ENCODE results near the gene AMN. TPM values are rescaled to one million over a fixed set of nuclear protein-coding genes. Genes with fewer than 3 reads are reported as not detected.
"Not testable (repeated sequence)": the region's sequence is repeated elsewhere in the genome, so short reads cannot be mapped to it uniquely, and the experiment has no call there.

The AMN gene
- total RNA-seq, 1 experiment from 2014 or later = 0.40 TPM

- no peak for DNase-seq (ENCODE audit: low read depth)
Observed at GRCh38 chr14:102911991-102912761, 10.3 kb upstream of the AMN start.

DNA sequence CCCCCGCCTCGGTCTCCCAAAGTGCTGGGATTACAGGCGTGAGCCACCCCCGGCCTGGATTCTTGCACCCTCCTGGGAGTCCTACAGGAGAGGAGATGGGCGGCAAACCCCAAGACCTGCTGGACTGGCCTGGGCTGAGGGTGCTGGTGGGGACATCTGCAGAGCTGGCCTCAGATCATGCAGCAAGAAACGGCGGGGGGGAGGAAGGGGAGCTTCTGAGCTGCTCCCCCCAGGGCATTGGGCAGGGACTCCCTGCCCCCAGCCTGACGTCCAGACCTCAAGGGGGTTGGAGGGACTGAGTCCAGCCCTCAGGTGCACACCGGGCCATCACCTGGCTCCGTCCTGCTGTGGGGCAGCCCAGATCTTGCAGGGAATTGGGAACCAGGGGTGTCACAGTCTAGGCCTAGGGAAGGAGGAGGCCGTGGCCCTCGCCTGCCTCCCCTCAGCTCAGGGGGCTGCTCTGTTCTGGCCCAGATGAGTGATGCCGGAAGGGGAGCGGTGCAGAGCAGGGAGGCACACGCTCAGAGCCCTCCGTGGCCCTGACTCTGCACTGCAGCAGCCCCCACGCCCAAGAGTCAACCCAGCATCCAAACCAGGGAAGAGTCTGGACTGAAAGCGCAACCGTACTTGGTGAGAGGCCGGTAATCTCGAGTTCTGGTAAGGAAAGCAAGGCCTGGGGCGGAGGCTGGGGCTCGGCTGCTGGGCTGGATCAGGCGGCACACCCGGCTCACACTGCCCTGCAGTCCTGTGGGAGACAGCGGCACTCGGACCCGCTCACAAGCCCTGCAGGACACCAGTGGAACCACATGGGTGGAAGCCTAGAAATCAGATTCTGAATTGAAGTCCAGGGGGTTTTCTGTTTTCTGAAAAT, 8.9 kb upstream of the AMN start:
- DNase-seq (ENCODE audit: low read depth) = no peak

DNA sequence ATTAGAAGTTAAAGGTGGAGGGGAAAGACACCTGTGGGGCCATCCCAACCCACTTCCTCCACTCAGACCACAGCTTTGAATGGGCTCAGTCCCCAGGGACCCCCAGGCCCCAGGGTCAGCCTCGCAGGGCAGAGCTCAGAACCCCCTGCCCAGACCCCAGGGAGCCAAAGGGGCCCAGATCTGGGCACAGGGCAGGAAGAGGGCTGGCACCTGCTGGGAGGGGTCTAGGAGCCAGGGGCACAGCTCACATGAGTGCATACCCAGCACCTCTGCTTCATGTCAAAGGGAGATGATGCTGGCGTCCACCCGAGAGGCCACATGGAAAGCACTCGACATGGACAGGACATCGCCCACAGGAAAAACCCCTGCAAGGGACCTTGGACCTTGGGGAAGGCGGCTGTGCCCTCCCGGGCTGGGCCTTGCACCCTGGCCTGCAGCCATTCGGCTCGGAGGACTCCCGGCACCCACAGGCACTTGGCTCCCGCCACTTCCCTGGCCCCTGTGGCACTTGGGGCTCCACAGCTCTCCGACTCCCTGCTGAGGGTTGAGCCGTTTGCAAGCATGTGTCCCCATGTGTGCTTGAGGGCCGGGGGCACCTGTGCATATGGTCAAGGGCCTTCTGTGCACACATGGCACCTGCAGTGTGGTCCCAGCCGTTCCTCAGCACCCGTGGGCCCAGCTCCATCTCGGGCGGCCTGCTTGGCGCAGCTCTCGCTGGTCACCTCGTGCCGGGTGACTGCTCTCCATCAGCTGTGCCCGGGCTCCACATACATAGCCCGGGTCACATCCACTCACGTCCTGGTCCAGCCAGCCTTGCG, 7.8 kb upstream of the AMN start:
- DNase-seq (ENCODE audit: low read depth) = no peak

DNA sequence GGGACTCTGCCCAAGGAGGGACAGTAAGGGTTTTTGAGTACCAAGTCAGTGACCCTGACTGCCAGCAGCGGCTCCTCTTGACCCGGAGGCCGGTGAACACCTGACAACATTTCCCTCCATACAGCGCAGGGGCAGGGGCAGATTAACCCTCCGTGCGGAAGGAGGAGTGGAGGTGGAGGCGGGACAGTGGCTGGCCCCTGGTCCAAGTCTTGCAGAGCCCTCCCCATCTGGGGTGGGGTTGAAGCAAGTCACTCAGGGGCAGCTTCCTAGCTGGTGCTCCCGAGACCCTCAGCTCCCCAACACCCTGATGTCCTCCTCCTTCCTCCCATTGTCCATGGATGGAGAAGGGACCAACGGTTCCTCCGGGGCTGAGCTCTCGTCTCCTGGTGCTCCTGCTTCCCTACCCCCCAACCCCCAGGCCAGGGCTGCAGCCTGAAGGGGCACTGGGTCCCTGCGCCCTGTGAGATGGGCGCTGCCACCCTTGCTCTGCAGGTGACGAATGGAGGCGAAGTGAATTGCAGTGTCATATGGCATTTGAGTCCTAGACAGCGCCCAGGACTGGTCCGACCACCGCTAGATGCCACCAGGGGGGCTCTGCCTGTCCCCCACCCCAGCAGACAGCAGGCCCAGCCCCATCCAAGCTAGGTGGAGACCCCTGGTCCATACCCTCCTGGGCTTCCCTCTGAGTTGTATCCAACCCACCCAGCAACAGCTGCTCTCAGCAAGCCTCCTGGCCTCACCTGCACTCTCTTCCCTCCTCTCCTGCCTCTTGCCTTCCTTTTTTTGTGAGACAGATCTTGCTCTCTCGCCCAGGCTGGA, 7.0 kb upstream of the AMN start:
- DNase-seq (ENCODE audit: low read depth) = no peak

- DNase-seq (ENCODE audit: low read depth) = no peak
Observed at GRCh38 chr14:102916347-102917055, 6.0 kb upstream of the AMN start.

- no peak for DNase-seq (ENCODE audit: low read depth)
Observed at GRCh38 chr14:102917056-102917385, 5.4 kb upstream of the AMN start.

DNA sequence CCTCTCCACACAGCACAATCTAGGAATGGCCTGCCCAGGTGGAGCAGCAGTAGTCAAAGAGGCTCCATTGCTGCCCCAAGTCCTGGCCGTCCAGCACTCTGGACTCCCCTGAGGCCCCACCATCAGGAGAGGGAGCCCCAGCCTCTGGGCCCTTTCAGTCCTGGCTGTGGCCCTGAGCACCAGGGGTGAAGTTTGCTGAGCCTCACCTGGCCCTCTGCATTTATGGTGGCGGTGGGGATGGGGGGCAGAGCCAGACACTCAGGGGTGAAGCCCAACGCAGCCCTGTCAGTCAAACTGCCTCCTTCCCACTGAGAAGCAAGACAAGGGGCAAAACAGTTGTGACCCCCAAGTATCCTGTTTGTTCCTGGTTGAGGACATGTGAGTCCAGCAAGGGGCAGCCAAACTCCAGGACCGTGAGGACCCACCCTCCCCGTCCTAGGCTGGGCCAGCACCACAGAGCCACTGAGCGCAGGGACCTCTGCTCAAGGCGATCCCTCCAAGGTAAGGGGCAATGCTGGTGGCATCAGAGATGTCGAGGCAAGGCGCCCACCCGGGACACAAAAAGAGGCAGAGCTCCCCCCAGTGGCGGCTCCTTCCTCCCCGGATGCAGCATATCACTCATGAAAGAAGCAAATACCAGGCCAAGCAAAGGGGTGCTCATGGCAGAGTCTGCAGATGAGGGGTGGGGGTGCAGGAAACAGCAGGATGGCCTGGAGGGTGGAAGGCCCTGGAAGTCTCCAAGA, 4.8 kb upstream of the AMN start:
- peak; percentile 59 for DNase-seq (ENCODE audit: low read depth)

GRCh38 chr14:102918438-102918837, 4.0 kb upstream of the AMN start:
- no peak for DNase-seq (ENCODE audit: low read depth)

DNA sequence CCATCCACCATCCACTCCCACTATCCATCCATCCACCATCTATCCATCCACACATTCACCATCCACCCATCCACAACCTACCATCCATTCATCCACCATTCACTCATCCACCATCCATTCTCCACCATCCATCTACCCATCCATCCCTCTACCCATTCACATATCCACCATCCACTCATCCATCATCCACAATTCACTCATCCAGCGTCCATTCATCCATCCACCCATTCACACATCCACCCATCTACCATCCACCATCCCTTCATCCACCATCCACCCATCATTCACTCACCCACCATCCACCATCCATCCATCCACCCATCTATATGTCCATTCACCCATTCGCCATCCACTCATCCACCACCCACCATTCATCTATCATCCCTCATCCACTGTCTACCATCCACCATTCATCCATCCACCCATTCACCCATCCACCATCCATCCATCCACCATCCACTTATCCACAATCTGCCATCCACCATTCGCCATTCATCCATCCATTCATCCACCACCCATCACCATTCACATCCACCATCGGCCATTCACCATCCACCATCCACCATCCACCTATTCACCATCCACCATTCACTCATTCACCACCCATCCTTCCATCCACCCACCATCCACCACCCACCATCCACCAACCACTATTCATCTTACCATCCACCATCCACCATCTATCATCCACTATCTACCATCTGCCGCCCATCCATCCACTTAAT, 2.0 kb upstream of the AMN start:
- no peak for DNase-seq (ENCODE audit: low read depth)

DNA sequence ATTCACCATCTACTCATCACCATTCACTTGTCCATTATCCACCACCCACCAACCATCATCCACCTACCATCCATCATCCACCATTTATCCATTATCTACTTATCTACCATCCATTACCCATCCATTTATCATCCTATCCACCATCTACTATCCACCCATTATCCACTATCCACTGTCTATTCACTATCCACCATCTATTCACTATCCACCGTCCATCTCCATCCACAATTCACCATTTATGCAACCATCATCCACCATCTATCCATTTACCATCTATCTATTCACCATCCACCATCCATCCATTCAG, 1.5 kb upstream of the AMN start:
- no peak for DNase-seq (ENCODE audit: low read depth)

DNA sequence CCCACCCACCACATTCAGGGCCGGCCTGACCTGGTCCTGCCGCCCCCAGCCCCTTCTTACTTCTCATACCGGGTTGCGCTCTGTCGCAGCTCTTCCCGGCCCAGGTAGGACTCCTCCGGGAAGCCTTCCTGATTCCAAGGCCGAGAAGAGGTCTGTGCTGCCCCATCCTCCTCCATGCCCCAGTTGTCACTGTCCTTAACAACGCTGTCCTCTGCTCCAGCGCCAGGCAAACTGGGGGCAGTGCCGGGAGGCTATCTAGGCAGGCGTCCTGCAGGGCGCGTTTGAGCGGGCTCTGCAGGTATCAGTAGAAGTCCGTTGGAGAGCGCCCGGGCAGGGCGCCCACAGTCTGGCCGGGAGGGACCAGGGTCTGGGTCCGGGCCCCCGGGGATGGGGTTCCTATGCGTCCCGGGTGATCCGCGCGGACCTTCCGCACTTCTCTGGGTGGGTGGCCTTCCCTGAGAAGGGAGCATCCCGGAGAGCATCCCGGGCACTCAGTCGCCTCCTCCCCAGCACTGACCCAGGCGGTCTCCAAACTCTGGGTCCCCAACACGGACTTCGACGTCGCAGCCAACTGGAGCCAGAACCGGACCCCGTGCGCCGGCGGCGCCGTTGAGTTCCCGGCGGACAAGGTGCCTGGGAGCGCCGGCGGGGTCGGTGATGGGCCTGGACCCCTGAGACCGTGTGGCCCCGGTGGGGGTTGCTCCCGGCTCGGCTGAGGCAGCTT, 900 bp downstream of the AMN start:
- DNase-seq (ENCODE audit: low read depth) = no peak

- no peak for DNase-seq (ENCODE audit: low read depth)
Observed at GRCh38 chr14:102923925-102924486, 1.5 kb downstream of the AMN start.

DNA sequence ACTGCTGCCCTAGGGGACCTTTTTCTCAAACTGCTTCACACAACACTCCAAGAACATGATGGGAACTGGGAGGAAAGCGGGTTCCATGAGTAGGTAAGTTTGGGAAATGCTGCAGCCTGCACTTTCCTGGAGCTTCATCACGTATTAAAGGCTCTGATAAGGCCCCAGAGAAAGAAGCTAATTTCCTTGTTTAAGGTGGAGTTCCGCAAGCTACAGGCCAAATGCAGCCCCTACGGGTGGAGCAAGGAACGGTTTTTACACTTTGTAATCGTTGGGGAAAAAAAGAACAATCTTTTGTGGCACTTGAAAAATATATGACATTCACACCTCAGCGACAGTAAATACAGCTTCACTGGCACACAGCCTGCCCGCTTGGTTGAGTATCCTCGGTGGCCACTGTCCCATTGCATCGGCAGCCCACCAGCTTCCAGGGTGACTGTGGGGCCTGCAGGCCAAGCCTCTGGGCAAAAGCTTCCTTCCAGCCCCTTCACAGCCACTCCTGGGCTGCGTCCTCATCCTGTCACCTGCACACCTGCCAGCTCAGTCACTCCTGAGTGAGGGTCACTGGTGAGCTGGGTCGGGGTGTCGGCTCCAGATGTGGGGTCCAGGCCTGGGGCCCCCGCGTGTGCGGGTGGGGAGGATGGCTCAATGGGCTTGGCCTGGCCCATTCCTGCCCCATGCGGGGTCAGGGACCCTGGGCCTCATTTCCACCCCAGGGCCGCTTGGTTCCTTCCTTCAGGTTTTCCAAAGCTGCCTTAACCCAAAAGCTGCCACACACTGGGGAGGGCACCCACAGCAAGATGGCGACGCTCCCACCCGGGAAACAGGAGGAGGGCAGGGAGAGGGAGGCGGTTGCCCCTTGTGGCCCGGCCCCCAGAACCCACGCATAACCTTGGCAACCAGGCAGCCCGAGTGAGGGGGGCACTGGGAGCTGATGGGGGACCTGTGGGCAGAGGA, 2.4 kb downstream of the AMN start:
- no peak for DNase-seq (ENCODE audit: low read depth)

DNA sequence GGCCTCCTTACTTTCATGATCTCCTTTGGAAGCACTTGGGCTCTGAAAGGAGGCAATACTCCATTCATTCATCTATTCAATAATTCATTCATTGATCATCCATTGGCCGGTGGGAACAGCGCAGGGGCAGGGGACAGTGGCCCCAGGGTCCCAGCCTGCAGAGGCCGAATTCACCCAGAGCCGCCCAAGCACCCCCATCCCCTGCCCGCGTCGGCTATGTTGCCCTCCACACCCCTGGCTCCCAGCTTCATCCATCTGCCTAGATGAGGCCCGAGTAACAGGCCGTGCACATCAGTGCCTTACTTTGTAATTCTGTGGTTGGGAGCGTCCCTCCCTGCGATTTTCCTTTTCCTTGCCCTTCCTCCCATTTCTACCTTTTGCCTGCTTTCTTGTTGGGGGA, 3.2 kb downstream of the AMN start:
- DNase-seq (ENCODE audit: low read depth) = no peak

DNA sequence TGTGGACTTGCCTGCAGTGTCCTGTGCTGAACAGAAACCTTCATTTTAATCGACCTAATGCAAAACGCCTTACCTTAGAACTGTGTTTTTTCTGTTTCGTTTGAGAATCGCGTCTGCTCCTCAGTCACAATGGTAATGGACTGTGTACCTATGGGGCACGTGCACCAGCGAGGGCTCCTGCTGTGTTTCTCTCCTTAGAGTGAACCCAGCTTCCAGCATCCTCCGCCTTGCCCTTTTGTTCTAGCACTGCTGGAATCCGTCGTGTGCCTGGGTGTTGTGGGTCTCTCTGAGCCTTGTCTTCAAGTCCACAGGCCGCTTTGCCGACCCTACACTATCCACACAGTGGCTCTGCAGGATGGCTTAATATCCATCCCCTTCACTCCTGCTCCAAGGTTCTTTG, 3.6 kb downstream of the AMN start:
- DNase-seq (ENCODE audit: low read depth) = no peak

- DNase-seq (ENCODE audit: low read depth) = not testable (repeated sequence)
Observed at GRCh38 chr14:102926840-102927239, 4.4 kb downstream of the AMN start.

DNA sequence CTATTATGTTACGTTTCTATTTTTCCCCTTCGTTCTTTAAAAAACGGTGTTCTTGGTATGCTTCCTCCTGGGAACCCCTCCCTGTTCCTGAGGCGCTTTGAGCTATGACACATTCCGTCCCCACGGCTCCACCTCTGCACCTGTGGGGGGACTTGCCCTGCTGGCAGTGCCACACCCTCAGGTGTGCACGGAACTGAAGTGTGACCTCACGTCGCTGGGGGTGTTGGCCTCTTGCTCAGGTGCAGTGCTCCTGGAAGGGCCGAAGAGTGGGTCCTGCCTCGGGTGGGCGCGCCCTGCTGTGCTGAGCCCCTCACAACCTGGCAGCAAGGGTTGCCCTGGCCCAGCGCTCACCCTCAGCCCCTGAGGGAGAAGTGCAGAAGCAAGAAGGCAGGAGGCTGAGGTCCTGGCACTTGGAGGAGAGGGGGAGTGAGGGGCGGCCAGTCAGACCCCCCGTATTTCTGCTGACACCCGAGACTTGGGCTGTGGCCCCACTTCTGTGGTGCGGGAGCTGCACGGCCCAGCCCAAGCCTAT, 4.9 kb downstream of the AMN start:
- DNase-seq (ENCODE audit: low read depth) = no peak

All from Daoy (cell line).